Activated CD4-positive, alpha-beta T cell treated with anti-CD3 and anti-CD28 coated beads, Interleukin-2, amount 50 U/mL, for 1 hour (primary cell): Measurements from ENCODE around the gene GMCL2.
"Not testable (repeated sequence)": the region's sequence is repeated elsewhere in the genome, so short reads cannot be mapped to it uniquely, and the experiment has no call there.

Source experiments
- DNase-seq: peaks from one replicate; pipeline ENCODE4 v3.0.0-alpha.2; 2020

The GMCL2 gene, protein sequence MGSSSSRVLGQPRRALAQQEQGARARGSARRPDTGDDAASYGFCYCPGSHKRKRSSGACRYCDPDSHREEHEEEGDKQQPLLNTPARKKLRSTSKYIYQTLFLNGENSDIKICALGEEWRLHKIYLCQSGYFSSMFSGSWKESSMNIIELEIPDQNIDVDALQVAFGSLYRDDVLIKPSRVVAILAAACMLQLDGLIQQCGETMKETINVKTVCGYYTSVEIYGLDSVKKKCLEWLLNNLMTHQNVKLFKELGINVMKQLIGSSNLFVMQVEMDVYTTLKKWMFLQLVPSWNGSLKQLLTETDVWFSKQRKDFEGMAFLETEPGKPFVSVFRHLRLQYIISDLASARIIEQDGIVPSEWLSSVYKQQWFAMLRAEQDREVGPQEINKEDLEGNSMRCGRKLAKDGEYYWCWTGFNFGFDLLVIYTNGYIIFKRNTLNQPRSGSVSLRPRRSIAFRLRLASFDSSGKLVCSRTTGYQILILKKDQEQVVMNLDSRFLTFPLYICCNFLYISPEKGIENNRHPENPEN

DNA sequence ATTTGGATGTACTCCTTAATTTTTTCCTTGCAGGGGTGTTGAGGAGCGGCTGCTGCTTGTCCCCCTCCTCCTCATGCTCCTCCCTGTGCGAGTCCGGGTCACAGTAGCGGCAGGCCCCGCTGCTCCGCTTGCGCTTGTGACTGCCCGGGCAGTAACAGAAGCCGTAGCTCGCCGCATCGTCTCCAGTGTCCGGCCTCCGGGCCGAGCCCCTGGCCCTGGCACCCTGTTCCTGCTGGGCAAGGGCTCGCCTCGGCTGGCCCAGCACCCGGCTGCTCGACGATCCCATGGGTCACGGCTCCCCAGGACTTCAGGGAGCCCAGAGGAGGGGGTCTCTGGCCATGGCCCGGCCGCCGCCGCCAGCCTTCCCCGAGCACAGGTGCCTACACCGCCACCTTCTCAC is at the start of gene GMCL2:
Gene GMCL2, minus strand, starts transcription at position 358 of the 400 bp plus-strand sequence. Its CDS starts 72 bp downstream, at position 286.
- DNase-seq = no peak

DNA sequence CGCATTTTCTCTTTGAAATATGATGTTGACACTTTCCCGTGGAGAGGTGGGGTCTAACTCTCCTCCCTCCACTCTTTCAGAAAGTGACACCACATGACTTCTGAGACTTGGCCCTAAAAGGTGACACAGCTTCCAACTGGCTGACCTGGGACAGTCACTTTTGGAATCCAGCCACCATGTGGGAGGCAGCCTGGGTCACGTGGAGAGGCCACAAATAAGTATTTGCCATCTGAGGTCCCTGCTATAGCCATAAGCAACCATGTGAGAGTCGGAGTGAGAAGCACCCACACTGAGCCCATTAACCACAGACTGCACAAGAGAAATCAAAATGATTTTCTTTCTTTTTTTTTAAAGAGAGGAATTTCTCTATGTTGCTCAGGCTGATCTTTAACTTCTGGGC is 49.5 kb upstream of the GMCL2 start:
- no peak for DNase-seq

- DNase-seq = no peak
Observed at GRCh38 chr5:178236126-178236525, 49.0 kb upstream of the GMCL2 start.

GRCh38 chr5:178235588-178235974 is 48.4 kb upstream of the GMCL2 start:
- no peak for DNase-seq

DNA sequence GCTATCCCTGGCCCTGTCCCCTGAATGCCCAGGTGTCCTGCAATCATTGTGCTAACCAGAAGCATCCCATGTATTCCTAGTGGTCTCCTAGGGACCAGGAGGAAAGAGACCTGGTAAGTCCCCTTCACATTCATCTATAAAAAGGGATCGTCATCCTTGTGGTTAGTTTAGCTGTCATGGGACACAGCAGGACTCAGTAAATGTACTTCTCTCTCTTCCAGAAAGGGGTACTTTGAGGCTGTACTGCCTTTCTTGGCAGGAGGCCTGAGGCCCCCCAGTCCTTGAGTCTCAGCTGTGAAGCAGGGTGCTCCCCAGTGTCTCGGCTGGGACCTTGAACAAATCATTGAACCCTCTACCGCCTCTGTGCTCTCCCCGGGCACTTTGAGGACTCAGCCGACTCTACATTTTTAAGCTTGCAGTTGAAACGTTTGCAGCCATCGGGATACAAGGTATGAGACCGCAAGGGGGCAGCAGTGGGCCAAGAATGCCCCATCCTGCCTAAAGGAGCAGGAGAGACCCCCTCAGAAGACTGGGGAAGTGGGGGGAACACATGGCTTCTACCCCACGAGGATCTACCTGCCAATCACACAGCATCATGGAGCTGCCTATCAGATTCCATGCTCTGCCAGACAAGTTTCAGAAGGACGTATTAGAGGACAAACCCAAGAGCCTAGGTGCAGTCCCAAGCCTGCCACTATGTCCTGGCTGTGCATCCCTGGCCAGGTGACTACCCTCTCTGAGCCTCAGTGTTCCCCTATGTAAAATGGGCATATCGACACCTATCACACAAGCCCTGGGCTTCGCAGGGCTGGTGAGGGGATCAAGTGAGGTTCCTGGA is 47.8 kb upstream of the GMCL2 start:
- peak; percentile 76 for DNase-seq

GRCh38 chr5:178234121-178234749 is 47.1 kb upstream of the GMCL2 start:
- DNase-seq = no peak

GRCh38 chr5:178232920-178233429 is 45.8 kb upstream of the GMCL2 start:
- DNase-seq = no peak

GRCh38 chr5:178232124-178232919 is 45.2 kb upstream of the GMCL2 start, which contains the start of gene PHYKPL:
Gene PHYKPL, minus strand, starts transcription at chr5:178232802. Its CDS starts 252 bp downstream, at chr5:178232550.
- DNase-seq = peak; percentile 60

DNA sequence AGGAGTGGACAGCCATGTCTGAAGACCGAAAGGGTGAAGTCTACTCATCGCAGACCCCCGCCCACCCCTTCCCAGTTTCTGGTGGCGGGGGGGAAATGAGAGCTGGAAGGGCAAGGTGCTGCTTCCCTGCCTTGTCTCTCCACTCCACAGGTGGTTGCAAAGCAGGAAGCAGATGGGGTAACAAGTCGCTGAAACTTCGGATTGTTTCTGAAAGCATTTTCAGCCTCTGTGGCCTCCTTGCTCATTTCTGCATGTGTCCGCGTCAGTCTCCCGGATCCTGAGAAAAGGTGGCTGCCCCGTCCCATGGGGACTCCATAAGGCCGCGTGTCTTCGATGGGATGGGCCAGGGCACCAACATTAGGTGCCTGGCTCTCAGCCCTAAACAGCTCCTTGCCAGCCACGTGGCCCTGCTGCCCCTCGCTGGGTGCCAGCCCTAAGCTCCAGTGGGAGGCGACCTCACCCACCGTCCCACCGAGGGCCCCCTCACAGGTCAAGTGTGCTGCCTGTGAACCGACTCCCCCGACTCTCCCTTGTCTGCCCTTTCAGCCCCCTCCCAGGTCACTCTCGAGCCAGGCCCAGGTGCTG is 44.5 kb upstream of the GMCL2 start:
- no peak for DNase-seq

DNA sequence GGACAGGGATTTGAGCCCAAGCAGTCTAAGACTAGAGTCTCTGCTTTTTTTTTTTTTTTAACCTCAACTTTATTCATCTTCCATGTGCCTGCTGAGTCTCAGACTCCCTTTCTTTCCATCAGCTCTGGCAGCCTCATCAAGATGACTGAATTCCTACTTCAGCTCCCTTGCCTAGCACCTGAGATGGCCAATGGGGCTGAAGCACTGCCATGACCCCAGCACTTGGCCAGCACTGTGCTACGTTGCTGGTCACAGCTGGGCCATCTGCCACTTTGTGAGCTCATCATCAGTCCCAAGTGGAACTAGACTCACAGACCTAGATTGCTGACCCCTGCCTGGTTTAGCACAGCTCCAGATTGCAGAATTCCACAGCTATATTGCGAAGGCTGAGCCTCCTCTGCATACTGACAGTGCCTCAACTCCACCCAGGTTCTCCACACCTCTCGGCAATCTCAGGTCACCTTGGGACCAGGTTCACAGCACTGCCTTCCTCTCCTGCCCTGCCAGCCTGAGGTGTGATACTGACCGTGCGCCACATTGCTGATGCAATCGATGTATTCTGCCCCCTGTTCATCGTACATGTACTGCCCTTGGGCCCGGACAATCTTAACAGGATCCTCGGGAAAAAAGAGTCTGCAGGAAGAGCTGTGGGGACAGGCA is 43.8 kb upstream of the GMCL2 start:
- DNase-seq = no peak

- no peak for DNase-seq
Observed at GRCh38 chr5:178229861-178230260, 42.7 kb upstream of the GMCL2 start.

- DNase-seq = not testable (repeated sequence)
Observed at GRCh38 chr5:178229111-178229510, 41.9 kb upstream of the GMCL2 start.

DNA sequence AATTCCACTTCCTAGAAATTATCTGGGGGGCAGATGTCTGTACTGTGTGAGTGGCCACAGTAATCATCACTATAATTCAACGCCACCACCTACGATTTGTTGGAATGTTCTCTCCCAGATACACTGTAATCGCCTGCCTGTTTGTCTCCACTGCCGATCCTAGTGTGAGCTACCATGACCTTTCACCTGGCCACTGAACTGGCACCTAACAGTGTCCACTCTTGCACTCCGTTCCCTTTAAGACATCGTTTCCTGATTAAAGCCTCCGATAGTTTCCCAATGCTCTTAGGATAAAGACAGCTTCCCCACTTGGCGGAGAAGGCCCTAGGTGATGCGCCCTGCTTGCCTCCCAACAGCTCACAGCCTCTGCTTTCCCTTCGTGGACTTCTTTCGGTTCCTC is 41.4 kb upstream of the GMCL2 start:
- no peak for DNase-seq

GRCh38 chr5:178227929-178228328 is 40.8 kb upstream of the GMCL2 start:
- DNase-seq = no peak

GRCh38 chr5:178227138-178227659 is 40.0 kb upstream of the GMCL2 start:
- no peak for DNase-seq

DNA sequence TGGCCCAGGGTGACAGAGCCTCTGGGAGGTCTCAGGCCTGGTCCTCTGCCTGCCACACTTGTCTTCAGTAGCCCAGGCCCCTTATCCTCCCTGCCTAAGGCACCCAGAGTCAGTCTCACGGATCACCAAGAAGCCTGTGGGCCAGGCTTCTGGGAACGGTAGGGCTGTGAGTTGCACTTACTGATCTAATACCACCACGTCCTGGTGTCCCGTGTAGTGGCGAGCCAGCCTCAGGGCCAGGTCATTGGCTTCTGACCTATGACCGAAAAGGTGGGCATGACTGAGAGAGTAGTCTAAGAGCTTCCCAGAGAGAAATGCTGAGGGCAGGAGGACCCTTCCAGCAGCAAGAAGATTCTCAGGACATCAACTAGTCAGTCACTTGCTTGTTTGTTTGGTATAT is 38.0 kb upstream of the GMCL2 start:
- no peak for DNase-seq

- no peak for DNase-seq
Observed at GRCh38 chr5:178224403-178224802, 37.2 kb upstream of the GMCL2 start.

DNA sequence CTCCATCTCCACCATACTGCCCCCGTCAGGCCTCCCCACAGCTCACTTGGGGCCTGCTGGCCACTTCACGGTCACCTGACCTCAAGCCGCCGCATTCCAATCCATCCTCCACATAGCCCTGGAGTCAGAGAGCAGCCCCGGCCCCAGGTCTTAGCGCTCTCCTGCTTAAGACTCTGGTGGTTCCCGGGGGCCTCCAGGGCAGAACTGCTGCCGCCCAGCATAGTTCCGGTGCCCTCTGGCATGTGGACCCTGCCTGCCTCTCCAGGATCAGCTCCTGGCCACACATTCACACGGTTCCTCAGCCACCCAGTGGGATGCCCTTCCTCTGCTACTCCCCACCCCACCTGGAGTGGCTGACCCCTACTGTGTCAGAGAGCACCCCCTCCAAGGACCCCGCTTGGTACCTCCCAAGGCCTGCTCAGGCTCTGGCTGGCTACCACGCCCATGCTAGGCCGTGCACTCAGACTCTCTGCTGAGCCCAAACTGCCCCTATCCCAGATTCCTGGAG is 36.7 kb upstream of the GMCL2 start:
- no peak for DNase-seq

- no peak for DNase-seq
Observed at GRCh38 chr5:178223196-178223773, 36.1 kb upstream of the GMCL2 start.

DNA sequence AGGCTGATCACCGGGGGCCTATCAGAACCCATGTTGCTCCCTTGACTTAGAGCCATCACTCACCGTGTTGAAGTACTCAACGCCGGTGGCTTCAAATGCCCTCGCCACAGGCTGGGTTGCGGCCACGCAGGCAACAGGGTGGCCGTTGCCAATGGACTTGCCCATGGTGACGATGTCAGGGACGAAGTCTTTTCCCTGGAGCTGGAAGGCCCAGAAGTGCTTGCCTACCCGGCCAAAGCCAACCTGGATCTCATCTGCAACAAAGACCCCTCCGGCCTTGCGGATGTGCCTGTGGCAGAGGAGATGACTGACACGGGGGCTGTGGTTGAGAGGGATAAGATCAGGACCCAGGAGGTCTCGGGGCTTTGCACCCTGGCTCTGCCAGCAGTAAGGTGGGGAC is 35.1 kb upstream of the GMCL2 start:
- no peak for DNase-seq
